Karpas-422 (cell line): Measurements from ENCODE around the gene HMOX2. TPM values are rescaled to one million over a fixed set of nuclear protein-coding genes. Genes with fewer than 3 reads are reported as not detected.

Experiments used
- DNase-seq: peaks from one replicate; pipeline ENCODE4 v3.0.0-alpha.2; 2015
- H2AFZ ChIP-seq: fragments of 200-600 bp; sonication (generic); 2 replicates; pipeline ENCODE4 v1.6.1; 2014; ENCODE audit warnings: antibody characterized with exemption, low read length, mixed read lengths
- H3K27ac ChIP-seq: fragments of 200-600 bp; sonication (generic); 2 replicates; pipeline ENCODE4 v1.5.1; 2014; ENCODE audit warnings: mild to moderate bottlenecking, low read length, moderate library complexity
- H3K27me3 ChIP-seq: fragments of 200-600 bp; sonication (generic); 2 replicates; pipeline ENCODE4 v1.6.1; 2014; ENCODE audit warnings: low read length, mixed read lengths
- H3K36me3 ChIP-seq: fragments of 200-600 bp; sonication (generic); 2 replicates; pipeline ENCODE4 v1.6.1; 2014; ENCODE audit warnings: low read length, mixed read lengths; ENCODE audit not compliant: insufficient read depth
- H3K4me1 ChIP-seq: fragments of 200-600 bp; sonication (generic); 2 replicates; pipeline ENCODE4 v1.6.1; 2014; ENCODE audit warnings: mild to moderate bottlenecking, low read length, mixed read lengths
- H3K4me2 ChIP-seq: fragments of 200-600 bp; sonication (generic); 2 replicates; pipeline ENCODE4 v1.6.1; 2014; ENCODE audit warnings: low read length, low read depth, mild to moderate bottlenecking; ENCODE audit not compliant: poor library complexity, severe bottlenecking
- H3K4me3 ChIP-seq: fragments of 200-600 bp; sonication (generic); 2 replicates; pipeline ENCODE4 v1.5.1; 2014; ENCODE audit warnings: mild to moderate bottlenecking, antibody characterized with exemption, low read length, mixed read lengths
- H3K79me2 ChIP-seq: fragments of 200-600 bp; sonication (generic); 2 replicates; pipeline ENCODE4 v1.6.1; 2014; ENCODE audit warnings: mild to moderate bottlenecking, low read length, mixed read lengths
- H3K9ac ChIP-seq: fragments of 200-600 bp; sonication (generic); 2 replicates; pipeline ENCODE4 v1.6.0; 2014; ENCODE audit warnings: low read length
- H3K9me2 ChIP-seq: fragments of 200-600 bp; sonication (generic), shearing (Covaris generic); replicated peaks from 2 replicates; pipeline ENCODE4 v1.6.0; 2014; ENCODE audit warnings: mild to moderate bottlenecking, low read length, moderate library complexity; ENCODE audit not compliant: insufficient read depth
- H3K9me3 ChIP-seq: fragments of 300-700, 200-600 bp; sonication (generic); 2 replicates; pipeline ENCODE4 v1.6.1; 2014; ENCODE audit warnings: low read length, mixed read lengths
- H4K20me1 ChIP-seq: fragments of 200-600 bp; sonication (generic); 2 replicates; pipeline ENCODE4 v1.6.1; 2014; ENCODE audit warnings: mild to moderate bottlenecking, antibody characterized with exemption, low read length, low read depth; ENCODE audit not compliant: insufficient read depth
- total RNA-seq: library from RNA; depleted of rRNA; stranded (reverse); fragments of >200 nt; shearing (Covaris generic); gene quantifications from 2 replicates; pipeline ENCODE4 v1.2.3, GENCODE V29; 2014; ENCODE audit warnings: low replicate concordance

HMOX2 gene
- total RNA-seq, 1 experiment from 2014 or later = 50.1 TPM

DNA sequence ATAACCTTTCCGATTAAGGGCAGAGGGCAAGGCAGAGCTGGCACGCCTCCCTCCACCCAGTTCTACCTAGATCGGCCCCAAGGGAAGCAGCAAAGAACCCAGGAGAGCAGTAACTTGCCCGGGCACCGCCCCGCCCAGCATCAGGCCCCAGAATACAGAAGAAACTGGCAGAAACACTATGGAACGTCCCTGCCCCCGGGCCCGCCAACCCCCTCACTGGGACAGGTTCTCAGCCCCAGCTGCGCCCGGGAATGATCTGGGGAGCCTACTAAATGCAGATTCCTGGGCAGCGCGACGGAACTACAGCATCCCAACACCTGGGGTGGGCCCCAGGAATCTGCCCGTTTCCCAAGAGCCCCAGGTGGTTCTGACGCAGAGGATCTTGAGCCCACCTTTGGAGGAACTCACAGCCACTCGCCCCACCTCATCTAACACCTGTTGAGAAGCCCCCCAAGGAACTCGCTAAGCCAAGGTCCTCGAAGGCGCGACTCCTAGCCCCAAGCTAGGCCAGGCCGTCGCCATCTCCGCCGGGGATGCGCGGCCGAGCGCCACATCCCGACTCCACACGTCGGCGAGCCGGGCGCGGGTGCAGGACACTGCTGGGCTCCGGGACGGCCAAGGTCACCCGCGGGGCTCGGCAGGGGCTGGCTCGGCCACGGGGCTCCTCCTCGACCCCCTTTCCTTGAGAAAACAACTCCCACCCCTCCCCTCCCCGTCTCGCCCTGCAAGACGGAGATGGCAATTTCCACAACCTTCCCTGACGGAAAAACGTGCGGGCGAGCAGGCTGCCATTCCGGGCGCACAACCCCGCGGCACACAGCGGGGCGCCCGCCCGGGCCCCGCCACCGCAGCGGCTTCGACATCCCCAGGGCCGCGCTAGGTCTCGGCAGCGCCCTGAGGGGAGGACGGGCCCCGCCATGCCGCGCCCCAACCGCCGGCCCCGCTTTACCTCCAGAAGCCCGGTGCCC, 61.5 kb downstream of the HMOX2 start:
- no peak for DNase-seq
- Histone ChIP-seq H3K27ac (no peak overlapping the region), H3K9me2 (no peaks in the 10 kb centered on the region), H3K36me3 (no peaks in the 10 kb centered on the region), H3K4me2 (no peak overlapping the region), H3K79me2 (no peaks in the 10 kb centered on the region), H3K4me1 (no peaks in the 10 kb centered on the region), H3K9me3 (no peaks in the 10 kb centered on the region; the same call in none of the 2 replicates), H3K27me3 (no peaks in the 10 kb centered on the region), H3K4me3 (no peak overlapping the region), H2AFZ (no peak overlapping the region), H3K9ac (no peak overlapping the region), H4K20me1 (no peaks in the 10 kb centered on the region)

GRCh38 chr16:4538350-4539235, 62.4 kb downstream of the HMOX2 start, which contains the start of gene CDIP1:
CDIP1 (minus strand) TSS chr16:4538773; CDS start chr16:4514130, 24,643 bp downstream.
- Histone ChIP-seq H3K9me2 (no peaks in the 10 kb centered on the region), H3K79me2 (no peaks in the 10 kb centered on the region), H2AFZ (no peak within 1 kb of the TSS), H3K4me1 (no peaks in the 10 kb centered on the region), H3K27me3 (no peaks in the 10 kb centered on the region), H3K36me3 (no peaks in the 10 kb centered on the region), H3K4me3 (no peak within 1 kb of the TSS), H4K20me1 (no peaks in the 10 kb centered on the region), H3K9me3 (no peaks in the 10 kb centered on the region; the same call in none of the 2 replicates), H3K27ac (no peak within 1 kb of the TSS), H3K4me2 (no peak within 1 kb of the TSS), H3K9ac (no peak within 1 kb of the TSS)
- DNase-seq = no peak

GRCh38 chr16:4539716-4540284, 63.6 kb downstream of the HMOX2 start:
- Histone ChIP-seq H2AFZ (no peak overlapping the region), H3K4me1 (peaks cover 4% of the 10 kb centered on the region; the same call in 1 of the 2 replicates), H3K27ac (no peak overlapping the region), H3K27me3 (no peaks in the 10 kb centered on the region), H3K9ac (no peak overlapping the region), H3K79me2 (no peaks in the 10 kb centered on the region), H3K9me2 (no peaks in the 10 kb centered on the region), H3K4me3 (no peak overlapping the region), H4K20me1 (no peaks in the 10 kb centered on the region), H3K36me3 (no peaks in the 10 kb centered on the region), H3K9me3 (no peaks in the 10 kb centered on the region; the same call in none of the 2 replicates), H3K4me2 (no peak overlapping the region)
- no peak for DNase-seq

- Histone ChIP-seq H3K9ac (no peak overlapping the region), H3K9me3 (no peaks in the 10 kb centered on the region; the same call in none of the 2 replicates), H3K36me3 (no peaks in the 10 kb centered on the region), H3K4me1 (peaks cover 12% of the 10 kb centered on the region), H3K4me2 (no peak overlapping the region), H3K27ac (no peak overlapping the region), H3K4me3 (no peak overlapping the region), H3K79me2 (no peaks in the 10 kb centered on the region), H3K9me2 (no peaks in the 10 kb centered on the region), H3K27me3 (no peaks in the 10 kb centered on the region), H4K20me1 (no peaks in the 10 kb centered on the region), H2AFZ (no peak overlapping the region)
- DNase-seq = peak; percentile 40
Observed at GRCh38 chr16:4544473-4544872, 68.3 kb downstream of the HMOX2 start.

DNA sequence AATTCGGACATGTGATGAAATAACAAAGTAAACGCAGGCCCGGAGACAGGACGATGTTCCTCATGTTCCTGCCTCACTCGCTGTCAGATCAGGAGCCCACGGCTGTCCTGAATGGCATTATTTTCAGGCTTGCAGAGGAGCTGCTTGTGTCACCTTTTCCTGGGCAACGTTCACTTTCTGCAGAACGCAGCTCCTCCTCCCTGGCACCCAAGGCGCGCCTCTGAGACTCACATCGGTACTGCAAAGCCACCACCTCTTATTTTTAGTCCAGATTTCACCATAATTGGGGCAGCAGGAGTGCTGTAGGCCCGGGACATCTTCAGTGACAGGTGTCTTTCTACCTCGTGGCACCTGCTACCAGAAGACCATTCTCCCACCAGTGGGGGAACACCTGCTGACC, 71.9 kb downstream of the HMOX2 start:
- Histone ChIP-seq H2AFZ (no peak overlapping the region), H4K20me1 (no peaks in the 10 kb centered on the region)

DNA sequence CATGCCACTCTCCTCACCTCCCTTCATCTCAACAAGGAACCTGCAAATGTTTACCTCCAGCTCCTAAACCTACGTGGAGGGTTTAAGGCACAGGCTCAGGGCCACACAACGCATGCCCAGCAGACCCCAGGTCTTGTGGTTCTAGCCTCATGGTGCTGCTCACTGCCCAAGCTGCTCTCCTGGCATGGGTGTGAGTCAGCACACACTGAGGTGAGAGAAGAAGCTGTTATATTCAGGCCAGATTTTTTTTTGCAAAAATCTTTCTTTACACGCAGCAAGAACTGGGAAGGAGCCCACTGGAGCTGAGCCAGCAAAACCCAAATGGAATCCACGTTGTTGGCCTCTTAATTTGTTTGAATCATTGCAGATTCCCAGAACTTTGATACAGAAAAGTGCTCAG, 74.4 kb downstream of the HMOX2 start:
- H3K4me2 ChIP-seq = no peak overlapping the region
- H3K27ac ChIP-seq = no peak overlapping the region
- no peaks in the 10 kb centered on the region for H3K36me3 ChIP-seq
- no peaks in the 10 kb centered on the region for H4K20me1 ChIP-seq
- no peaks in the 10 kb centered on the region for H3K9me2 ChIP-seq
- no peaks in the 10 kb centered on the region for H3K9me3 ChIP-seq
- peaks cover under 1% of the 10 kb centered on the region for H3K4me1 ChIP-seq
- H3K4me3 ChIP-seq = no peak overlapping the region
- no peak overlapping the region for H3K9ac ChIP-seq
- H3K27me3 ChIP-seq = no peaks in the 10 kb centered on the region
- no peak overlapping the region for H2AFZ ChIP-seq
- no peaks in the 10 kb centered on the region for H3K79me2 ChIP-seq
- peak; percentile 35 for DNase-seq

More for the DNA sequence above, 71.9 kb downstream of the HMOX2 start:
- H3K36me3 ChIP-seq = no peaks in the 10 kb centered on the region
- DNase-seq = peak; percentile 36
- H3K79me2 ChIP-seq = no peaks in the 10 kb centered on the region
- no peak overlapping the region for H3K4me2 ChIP-seq
- no peaks in the 10 kb centered on the region for H3K9me2 ChIP-seq
- H3K4me1 ChIP-seq = peaks cover 12% of the 10 kb centered on the region
- no peak overlapping the region for H3K9ac ChIP-seq
- no peak overlapping the region for H3K27ac ChIP-seq
- no peak overlapping the region for H3K4me3 ChIP-seq
- no peaks in the 10 kb centered on the region for H3K9me3 ChIP-seq
- no peaks in the 10 kb centered on the region for H3K27me3 ChIP-seq

GRCh38 chr16:4552541-4552940, 76.3 kb downstream of the HMOX2 start:
- Histone ChIP-seq H3K79me2 (no peaks in the 10 kb centered on the region), H3K27me3 (no peaks in the 10 kb centered on the region), H3K4me2 (no peak overlapping the region), H3K9me3 (no peaks in the 10 kb centered on the region), H3K36me3 (no peaks in the 10 kb centered on the region), H3K9me2 (no peaks in the 10 kb centered on the region), H2AFZ (no peak overlapping the region), H4K20me1 (no peaks in the 10 kb centered on the region), H3K4me1 (no peaks in the 10 kb centered on the region), H3K27ac (no peak overlapping the region), H3K9ac (no peak overlapping the region), H3K4me3 (no peak overlapping the region)
- peak; percentile 14 for DNase-seq
